Measurements from ENCODE around the gene AOX1. TPM values are rescaled to one million over a fixed set of nuclear protein-coding genes. Genes with fewer than 3 reads are reported as not detected.

The AOX1 gene
- total and polyA plus RNA-seq, 2 of the 8 experiments (the other 6 are each of a cell fraction or from before 2014, with no cell fraction given), result 5.6 to 8.3 TPM

- no peak for DNase-seq (ENCODE audit: low read depth in 1 of 2, low spot score in 2 of 2)
- no peaks in the 10 kb centered on the region for H3K9me3 ChIP-seq (ENCODE audit: insufficient read depth in 2 of 2, low read depth in 1 of 2, low read length in 1 of 2)
- H2AK5ac ChIP-seq (ENCODE audit: low read depth, low read length), result no peak overlapping the region
- peaks cover 0 to 13% (median 8%) of the 10 kb centered on the region in 4 experiments; a peak in 5 of 7 replicates for H3K27me3 ChIP-seq (replicated peaks in 1 of 4; ENCODE audit: control insufficient read depth in 3 of 4, extremely low read depth in 1 of 4, insufficient read depth in 3 of 4, low read length in 3 of 4)
- H3K18ac ChIP-seq (ENCODE audit: extremely low read depth, low read length), result no peak overlapping the region
- no peak overlapping the region; the same call in 1 of the 2 replicates for H4K8ac ChIP-seq (ENCODE audit: extremely low read depth, insufficient read depth, low read length)
- FAIRE-seq, result no peak
- H2AFZ ChIP-seq (ENCODE audit: low read length), result no peak overlapping the region
- POLR2A ChIA-PET (ENCODE audit: partially characterized antibody), result interaction anchor here (0.5 to 1.1 kb wide), 4 partner anchors 15 to 586 kb away, joined by 3 read pairs; no protein-coding TSS in a partner anchor
- H4K5ac ChIP-seq (ENCODE audit: insufficient read length, low read depth, low read length), result no peak overlapping the region
- H2BK5ac ChIP-seq (ENCODE audit: low read depth, low read length), result no peak overlapping the region
- no peak overlapping the region for H2BK15ac ChIP-seq (ENCODE audit: low read length)
- H3K9ac ChIP-seq (replicated peaks in 1 of 4; ENCODE audit: extremely low read depth in 1 of 4, low read depth in 3 of 4, low read length in 3 of 4), result no peak overlapping the region; a peak in 1 of 7 replicates
- no peak overlapping the region for H3K56ac ChIP-seq (replicated peaks; ENCODE audit: insufficient read length, low read depth, low read length)
- H2BK20ac ChIP-seq (ENCODE audit: low read length), result no peak overlapping the region
- H3K23me2 ChIP-seq (ENCODE audit: low read depth, low read length), result peaks cover 8% of the 10 kb centered on the region
- WGBS, 2 experiments (ENCODE audit: extremely low coverage in 1 of 2, insufficient coverage in 1 of 2, insufficient read length in 1 of 2, insufficient replicate concordance in 2 of 2, low coverage in 1 of 2, low lambda C conversion rate in 2 of 2, missing lambda C conversion rate in 1 of 2), result 76% methylated on average over 9 of the region's 9 CpGs; no CpG with 5 or more reads in 1 of the 2 experiments
- no peak overlapping the region for H3K23ac ChIP-seq (ENCODE audit: insufficient read length)
- H3K14ac ChIP-seq (ENCODE audit: insufficient read length), result no peak overlapping the region
- H3K4ac ChIP-seq (replicated peaks; ENCODE audit: insufficient read length, low read depth, low read length), result no peak overlapping the region
- H2BK12ac ChIP-seq (ENCODE audit: low read depth, low read length), result no peak overlapping the region
- H4K20me1 ChIP-seq (replicated peaks in 1 of 2; ENCODE audit: control insufficient read depth in 1 of 2, insufficient read depth in 2 of 2, low read length in 2 of 2), result no peaks in the 10 kb centered on the region
- no peak overlapping the region for H3K27ac ChIP-seq (ENCODE audit: low read depth, low read length)
- no peak overlapping the region for H4K91ac ChIP-seq (replicated peaks; ENCODE audit: insufficient read length, low read length)
- CTCF ChIA-PET (ENCODE audit: partially characterized antibody), result interaction anchor here (0.6 to 4.1 kb wide), 22 partner anchors 8 to 777 kb away, joined by 3 to 25 read pairs (median 5); no protein-coding TSS in a partner anchor
- peaks cover 0 to 6% (median 1%) of the 10 kb centered on the region in 4 experiments; a peak in 1 of 7 replicates for H3K4me1 ChIP-seq (replicated peaks in 1 of 4; ENCODE audit: control insufficient read depth in 3 of 4, insufficient read depth in 4 of 4, low read length in 3 of 4)
- H3K4me3 ChIP-seq (ENCODE audit: extremely low read depth in 1 of 4, insufficient read depth in 2 of 4, low read depth in 3 of 4, low read length in 4 of 4), result peak overlapping the region in 2 of 4 experiments; percentile 73 to 74; a peak in 5 of 8 replicates
- H3K79me1 ChIP-seq (ENCODE audit: low read depth, low read length), result no peaks in the 10 kb centered on the region
- H2BK120ac ChIP-seq (replicated peaks; ENCODE audit: low read depth, low read length), result no peak overlapping the region
- no peaks in the 10 kb centered on the region for H3K79me2 ChIP-seq (ENCODE audit: control insufficient read depth in 1 of 2, insufficient read depth in 2 of 2, low read length in 2 of 2)
- H3K36me3 ChIP-seq (ENCODE audit: control insufficient read depth in 2 of 4, insufficient read depth in 4 of 4, low read length in 3 of 4), result no peaks in the 10 kb centered on the region
- peak overlapping the region; percentile 93 to 94 for H3K4me2 ChIP-seq (ENCODE audit: insufficient read depth in 1 of 2, low read depth in 2 of 2, low read length in 2 of 2)
- no peak for TF ChIP-seq ATF3 (IDR thresholded peaks at IDR 0.05; ENCODE audit: insufficient read depth, low read depth, low read length)
- TF ChIP-seq PHF8 (conservative IDR thresholded peaks at IDR 0.05; ENCODE audit: low read depth, low read length), result no peak
- no peak for TF ChIP-seq SIN3A (conservative IDR thresholded peaks at IDR 0.05 in 1 of 2, IDR thresholded peaks at IDR 0.05 in 1 of 2; ENCODE audit: low read depth in 1 of 2, low read length in 2 of 2)
- TF ChIP-seq POU5F1 (IDR thresholded peaks at IDR 0.05; ENCODE audit: low read depth, low read length), result no peak
- TF ChIP-seq ATF2 (IDR thresholded peaks at IDR 0.05; ENCODE audit: low read length), result no peak
- no peak for TF ChIP-seq MAX (IDR thresholded peaks at IDR 0.05)
These were observed 1.3 kb downstream of the AOX1 start for GRCh38 chr2:200587007-200587616.
